ENCODE data around the gene PITPNC1.

PITPNC1 gene

DNA sequence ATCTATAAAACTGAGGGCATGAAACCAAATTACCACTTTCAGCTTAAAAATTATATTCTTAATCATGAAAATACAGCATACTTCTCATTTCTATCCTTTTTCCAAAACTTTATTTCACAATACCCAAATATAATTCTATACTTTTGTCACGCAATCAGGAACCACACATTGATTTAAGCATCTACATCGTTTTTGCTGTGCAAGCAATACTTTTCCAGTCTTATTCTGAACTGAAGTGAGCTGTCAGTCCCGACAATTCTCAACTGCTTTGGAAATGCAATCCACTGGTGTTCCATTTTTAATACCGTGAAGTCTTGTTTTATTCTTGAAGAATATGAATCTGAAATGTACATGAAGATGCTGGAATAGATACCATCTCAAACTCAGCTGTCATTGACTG, 280.5 kb downstream of the PITPNC1 start:
- TF ChIP-seq, protein P1, sequence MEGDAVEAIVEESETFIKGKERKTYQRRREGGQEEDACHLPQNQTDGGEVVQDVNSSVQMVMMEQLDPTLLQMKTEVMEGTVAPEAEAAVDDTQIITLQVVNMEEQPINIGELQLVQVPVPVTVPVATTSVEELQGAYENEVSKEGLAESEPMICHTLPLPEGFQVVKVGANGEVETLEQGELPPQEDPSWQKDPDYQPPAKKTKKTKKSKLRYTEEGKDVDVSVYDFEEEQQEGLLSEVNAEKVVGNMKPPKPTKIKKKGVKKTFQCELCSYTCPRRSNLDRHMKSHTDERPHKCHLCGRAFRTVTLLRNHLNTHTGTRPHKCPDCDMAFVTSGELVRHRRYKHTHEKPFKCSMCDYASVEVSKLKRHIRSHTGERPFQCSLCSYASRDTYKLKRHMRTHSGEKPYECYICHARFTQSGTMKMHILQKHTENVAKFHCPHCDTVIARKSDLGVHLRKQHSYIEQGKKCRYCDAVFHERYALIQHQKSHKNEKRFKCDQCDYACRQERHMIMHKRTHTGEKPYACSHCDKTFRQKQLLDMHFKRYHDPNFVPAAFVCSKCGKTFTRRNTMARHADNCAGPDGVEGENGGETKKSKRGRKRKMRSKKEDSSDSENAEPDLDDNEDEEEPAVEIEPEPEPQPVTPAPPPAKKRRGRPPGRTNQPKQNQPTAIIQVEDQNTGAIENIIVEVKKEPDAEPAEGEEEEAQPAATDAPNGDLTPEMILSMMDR (IDR thresholded peaks at IDR 0.05; ENCODE audit: insufficient read depth, low read depth, low read length, missing control alignments) = no peak
- DNase-seq (ENCODE audit: low read depth) = no peak
- H3K4me3 ChIP-seq (ENCODE audit: low read length) = no peak overlapping the region

DNA sequence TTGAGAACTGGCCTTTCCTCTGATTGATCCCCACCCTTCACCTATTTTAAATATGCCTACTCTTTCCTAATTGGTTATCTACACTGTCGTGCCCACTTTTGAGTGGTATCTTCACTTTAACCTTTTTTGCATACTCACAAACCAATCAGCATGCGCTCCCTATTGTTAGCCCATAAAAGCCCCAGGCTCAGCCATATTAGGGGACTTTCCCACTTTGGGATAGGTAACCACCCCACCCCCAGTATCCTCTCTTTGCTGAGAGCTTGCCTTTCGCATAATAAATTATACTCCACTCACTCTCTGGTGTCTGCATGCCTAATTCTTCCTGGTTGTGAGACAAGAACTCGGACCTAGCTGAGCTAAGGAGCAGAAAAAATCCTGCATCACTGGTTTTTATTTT, 281.2 kb downstream of the PITPNC1 start:
- no peak overlapping the region for H3K4me3 ChIP-seq (ENCODE audit: low read length)
- DNase-seq (ENCODE audit: low read depth) = no peak
- TF ChIP-seq, protein P1 (IDR thresholded peaks at IDR 0.05; ENCODE audit: insufficient read depth, low read depth, low read length, missing control alignments) = no peak

- H3K4me3 ChIP-seq (ENCODE audit: low read length) = no peak overlapping the region
- TF ChIP-seq, protein P1 (IDR thresholded peaks at IDR 0.05; ENCODE audit: insufficient read depth, low read depth, low read length, missing control alignments) = no peak
- DNase-seq (ENCODE audit: low read depth) = no peak
These were observed 281.9 kb downstream of the PITPNC1 start for GRCh38 chr17:67659028-67659427.

GRCh38 chr17:67662712-67663111, 285.6 kb downstream of the PITPNC1 start:
- TF ChIP-seq, protein P1 (IDR thresholded peaks at IDR 0.05; ENCODE audit: insufficient read depth, low read depth, low read length, missing control alignments) = no peak
- no peak for DNase-seq (ENCODE audit: low read depth)
- H3K4me3 ChIP-seq (ENCODE audit: low read length) = no peak overlapping the region

GRCh38 chr17:67663457-67663856, 286.4 kb downstream of the PITPNC1 start:
- no peak overlapping the region for H3K4me3 ChIP-seq (ENCODE audit: low read length)
- DNase-seq (ENCODE audit: low read depth) = no peak
- TF ChIP-seq, protein P1 (IDR thresholded peaks at IDR 0.05; ENCODE audit: insufficient read depth, low read depth, low read length, missing control alignments) = no peak

DNA sequence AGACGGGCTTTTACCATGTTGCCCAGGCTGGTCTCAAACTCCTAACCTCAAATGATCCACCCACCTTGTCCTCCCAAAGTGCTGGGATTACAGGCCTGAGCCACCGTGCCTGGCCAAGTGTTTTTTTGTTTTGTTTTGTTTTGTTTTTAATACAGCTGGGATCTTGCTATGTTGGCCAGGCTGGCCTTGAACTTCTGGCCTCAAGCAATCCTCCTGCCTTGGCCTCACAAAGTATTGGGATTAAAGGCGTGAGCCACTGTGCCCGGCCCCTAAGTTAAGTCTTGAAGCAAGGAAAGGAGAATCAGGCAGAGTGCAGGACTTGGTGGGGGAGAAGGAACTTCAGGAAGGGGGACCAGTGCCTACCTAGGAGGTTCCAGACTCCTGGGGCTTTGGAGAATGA, 288.9 kb downstream of the PITPNC1 start:
- DNase-seq (ENCODE audit: low read depth) = no peak
- TF ChIP-seq, protein P1 (IDR thresholded peaks at IDR 0.05; ENCODE audit: insufficient read depth, low read depth, low read length, missing control alignments) = no peak
- H3K4me3 ChIP-seq (ENCODE audit: low read length) = no peak overlapping the region

DNA sequence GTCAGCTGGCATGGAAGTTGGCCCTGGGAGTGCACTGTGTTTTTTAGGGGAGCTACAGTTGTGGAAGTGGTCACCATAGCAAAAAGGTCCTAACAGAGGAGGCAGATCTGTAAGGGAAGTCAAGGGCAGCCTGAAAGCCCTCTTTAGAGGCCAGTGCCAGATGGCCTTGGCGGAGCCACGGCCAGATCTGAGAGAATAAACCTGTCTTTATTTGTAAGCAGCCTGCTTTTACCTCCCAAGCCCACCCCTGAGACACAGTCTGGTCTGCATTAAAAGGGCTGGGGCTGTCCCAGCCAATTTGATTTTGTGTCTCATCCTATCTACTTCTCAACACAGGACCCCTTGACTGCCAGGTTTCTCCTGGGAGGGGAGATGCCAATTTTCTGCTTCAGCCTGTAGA, 289.6 kb downstream of the PITPNC1 start:
- no peak overlapping the region for H3K4me3 ChIP-seq (ENCODE audit: low read length)
- TF ChIP-seq, protein P1 (IDR thresholded peaks at IDR 0.05; ENCODE audit: insufficient read depth, low read depth, low read length, missing control alignments) = no peak
- DNase-seq (ENCODE audit: low read depth) = no peak
